ENCODE results near the gene ATP2B3.

Gene ATP2B3

DNA sequence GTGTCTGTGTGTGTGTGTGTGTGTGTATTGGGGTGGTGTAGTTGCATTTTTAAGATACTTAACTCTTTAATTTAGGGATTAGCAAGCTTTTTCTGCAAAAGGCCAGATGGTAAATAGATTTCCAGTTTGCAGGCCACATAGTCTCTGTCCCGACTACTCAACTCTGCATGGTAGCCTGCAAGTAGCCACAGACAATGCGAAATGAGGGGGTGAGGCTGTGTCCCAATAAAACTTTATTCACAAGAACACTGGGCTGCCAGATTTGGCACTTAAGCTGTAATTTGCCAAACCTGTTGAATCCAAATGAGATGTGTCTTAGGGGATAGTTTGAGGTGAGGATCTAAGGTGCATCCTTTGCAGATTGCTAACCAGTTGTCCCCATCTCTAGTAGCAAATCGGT lies 6.8 kb downstream of the ATP2B3 start:
- TF ChIP-seq GATA2 (IDR thresholded peaks at IDR 0.05; ENCODE audit: low read depth, low read length) (no peak), GATA3 (IDR thresholded peaks at IDR 0.05; ENCODE audit: low read depth, low read length) (no peak)

GRCh38 chrX:153525451-153525850 lies 8.0 kb downstream of the ATP2B3 start:
- TF ChIP-seq GATA3 (IDR thresholded peaks at IDR 0.05; ENCODE audit: low read depth, low read length) (no peak), GATA2 (IDR thresholded peaks at IDR 0.05; ENCODE audit: low read depth, low read length) (no peak)

- TF ChIP-seq GATA2 (IDR thresholded peaks at IDR 0.05; ENCODE audit: low read depth, low read length) (peak; percentile 95), GATA3 (IDR thresholded peaks at IDR 0.05; ENCODE audit: low read depth, low read length) (no peak; the same call in 1 of the 2 replicates)
Observed at GRCh38 chrX:153526042-153526441, 8.6 kb downstream of the ATP2B3 start.

DNA sequence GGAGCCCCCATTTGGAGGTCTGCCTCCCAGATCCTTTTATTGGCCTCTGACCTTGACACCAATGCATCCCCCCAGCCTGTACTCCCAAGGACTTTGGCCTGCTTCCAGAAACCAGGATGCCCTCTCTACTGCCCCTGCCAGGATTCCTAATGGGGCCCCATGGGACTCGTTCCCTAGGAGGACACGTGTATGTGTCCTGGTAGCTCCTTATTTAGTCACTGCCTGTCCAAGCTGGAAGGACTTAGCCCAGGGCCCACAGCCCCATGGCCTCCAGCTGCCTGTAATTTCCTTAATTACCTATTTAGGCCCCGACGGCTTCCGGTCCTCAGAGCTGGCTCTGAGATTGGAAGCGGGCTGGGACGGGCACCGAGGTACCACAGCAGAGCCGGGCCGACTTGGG lies 9.4 kb downstream of the ATP2B3 start:
- TF ChIP-seq GATA2 (IDR thresholded peaks at IDR 0.05; ENCODE audit: low read depth, low read length) (no peak), GATA3 (IDR thresholded peaks at IDR 0.05; ENCODE audit: low read depth, low read length) (no peak)

DNA sequence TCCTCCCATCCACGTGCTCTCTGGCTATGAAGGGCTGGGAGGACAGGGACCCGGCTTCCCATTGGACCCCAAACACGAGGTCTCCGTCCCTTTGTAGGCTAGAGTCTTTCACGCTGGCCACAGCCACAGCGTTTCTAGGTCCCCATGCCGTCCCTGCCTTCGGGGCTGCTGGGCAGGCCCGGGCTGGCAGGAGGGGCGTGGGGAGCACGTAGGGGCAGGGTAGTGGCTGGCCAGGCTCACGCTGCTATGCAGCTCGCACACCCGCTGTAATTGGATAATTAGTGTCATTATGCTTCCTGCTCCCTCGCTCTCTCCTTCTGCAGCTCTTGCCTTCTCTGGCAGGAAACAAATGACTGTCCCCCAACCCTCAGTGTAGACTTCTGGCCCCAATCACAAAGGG lies 9.8 kb downstream of the ATP2B3 start:
- no peak for TF ChIP-seq GATA2 (IDR thresholded peaks at IDR 0.05; ENCODE audit: low read depth, low read length)

DNA sequence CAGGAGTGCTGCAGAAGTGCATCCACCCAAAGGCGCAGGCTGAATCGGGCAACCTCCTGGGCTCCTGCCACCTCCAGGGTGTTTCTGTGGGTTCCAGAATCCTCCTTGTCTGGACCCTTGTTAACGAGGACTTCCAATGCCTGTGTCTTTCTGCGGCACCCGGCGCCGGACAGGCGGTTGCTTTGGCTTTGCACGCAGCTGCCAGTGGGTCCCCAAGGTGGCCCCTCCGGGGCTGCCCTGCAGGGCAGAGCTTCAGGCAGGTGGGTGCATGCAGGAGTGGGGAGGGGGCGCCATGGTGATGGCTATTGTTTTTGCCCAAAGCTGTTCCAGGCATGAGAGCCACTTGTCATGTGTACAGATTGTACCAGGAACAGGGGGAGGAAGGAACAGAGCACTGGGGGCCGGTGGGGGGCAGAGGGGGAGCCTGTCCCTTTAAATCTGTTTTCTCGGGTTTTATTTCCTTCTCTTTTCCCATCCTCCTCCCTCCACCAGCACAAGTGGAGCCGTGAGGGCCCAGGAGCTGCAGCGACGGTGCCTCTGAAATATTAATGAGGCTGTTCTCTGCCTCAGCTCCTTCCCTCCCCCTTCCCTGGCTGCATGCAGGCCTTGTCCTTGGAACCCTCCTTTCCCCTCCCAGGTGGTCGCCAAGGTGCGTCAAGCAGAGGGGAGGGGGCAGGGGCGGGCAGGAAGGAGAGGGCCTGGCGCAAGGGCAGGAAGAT lies 13.1 kb downstream of the ATP2B3 start:
- TF ChIP-seq GATA2 (IDR thresholded peaks at IDR 0.05; ENCODE audit: low read depth, low read length), result no peak
- TF ChIP-seq GATA3 (IDR thresholded peaks at IDR 0.05; ENCODE audit: low read depth, low read length), result no peak

DNA sequence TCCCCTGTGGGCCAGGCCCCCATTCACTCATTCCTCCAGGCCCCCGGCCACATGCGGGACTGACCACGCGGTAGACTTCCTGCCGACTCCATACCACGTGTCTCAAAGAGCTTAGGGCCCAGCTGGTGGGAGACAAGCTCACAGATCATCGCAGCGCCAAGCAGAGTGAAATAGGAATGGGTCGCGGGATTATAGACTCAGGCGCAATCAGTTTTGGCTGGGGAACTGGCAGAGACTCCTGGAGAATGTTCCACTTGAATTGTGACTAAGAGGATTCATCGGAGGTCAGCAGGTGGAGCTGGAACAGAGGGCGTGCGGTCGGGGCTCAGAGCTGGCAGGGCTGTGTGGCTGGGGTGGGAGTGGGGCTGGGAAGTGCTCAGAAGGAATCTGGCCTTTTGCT lies 15.6 kb downstream of the ATP2B3 start:
- TF ChIP-seq GATA2 (IDR thresholded peaks at IDR 0.05; ENCODE audit: low read depth, low read length) (no peak), GATA3 (IDR thresholded peaks at IDR 0.05; ENCODE audit: low read depth, low read length) (no peak)

GRCh38 chrX:153537080-153537479 lies 19.6 kb downstream of the ATP2B3 start:
- no peak for TF ChIP-seq GATA3 (IDR thresholded peaks at IDR 0.05; ENCODE audit: low read depth, low read length)
- TF ChIP-seq GATA2 (IDR thresholded peaks at IDR 0.05; ENCODE audit: low read depth, low read length), result peak; percentile 56; the same call in 1 of the 2 replicates

GRCh38 chrX:153537526-153538295 lies 20.3 kb downstream of the ATP2B3 start:
- TF ChIP-seq GATA3 (IDR thresholded peaks at IDR 0.05; ENCODE audit: low read depth, low read length) (no peak), GATA2 (IDR thresholded peaks at IDR 0.05; ENCODE audit: low read depth, low read length) (no peak)

DNA sequence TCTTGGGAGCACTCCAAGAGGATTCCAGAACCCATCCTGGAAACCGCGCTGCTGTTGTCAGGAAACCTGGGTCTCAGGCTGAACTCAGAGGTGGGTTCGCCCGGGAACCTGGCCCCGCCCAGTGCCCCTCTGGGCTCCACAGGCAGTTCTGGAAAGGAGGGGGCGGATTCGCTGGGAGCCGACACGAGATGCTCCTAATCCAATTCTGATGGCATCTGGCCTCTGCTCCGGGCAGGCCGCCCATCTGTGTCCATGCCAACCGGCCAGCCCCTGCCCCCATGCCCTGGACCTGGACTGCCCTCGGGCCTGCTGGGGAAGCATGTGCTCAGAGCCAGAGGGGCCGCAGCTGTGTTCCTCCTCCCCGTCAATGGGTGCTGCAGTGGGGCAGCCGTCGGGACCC lies 21.0 kb downstream of the ATP2B3 start:
- TF ChIP-seq GATA2 (IDR thresholded peaks at IDR 0.05; ENCODE audit: low read depth, low read length), result peak; percentile 40; the same call in 1 of the 2 replicates
- no peak for TF ChIP-seq GATA3 (IDR thresholded peaks at IDR 0.05; ENCODE audit: low read depth, low read length)

DNA sequence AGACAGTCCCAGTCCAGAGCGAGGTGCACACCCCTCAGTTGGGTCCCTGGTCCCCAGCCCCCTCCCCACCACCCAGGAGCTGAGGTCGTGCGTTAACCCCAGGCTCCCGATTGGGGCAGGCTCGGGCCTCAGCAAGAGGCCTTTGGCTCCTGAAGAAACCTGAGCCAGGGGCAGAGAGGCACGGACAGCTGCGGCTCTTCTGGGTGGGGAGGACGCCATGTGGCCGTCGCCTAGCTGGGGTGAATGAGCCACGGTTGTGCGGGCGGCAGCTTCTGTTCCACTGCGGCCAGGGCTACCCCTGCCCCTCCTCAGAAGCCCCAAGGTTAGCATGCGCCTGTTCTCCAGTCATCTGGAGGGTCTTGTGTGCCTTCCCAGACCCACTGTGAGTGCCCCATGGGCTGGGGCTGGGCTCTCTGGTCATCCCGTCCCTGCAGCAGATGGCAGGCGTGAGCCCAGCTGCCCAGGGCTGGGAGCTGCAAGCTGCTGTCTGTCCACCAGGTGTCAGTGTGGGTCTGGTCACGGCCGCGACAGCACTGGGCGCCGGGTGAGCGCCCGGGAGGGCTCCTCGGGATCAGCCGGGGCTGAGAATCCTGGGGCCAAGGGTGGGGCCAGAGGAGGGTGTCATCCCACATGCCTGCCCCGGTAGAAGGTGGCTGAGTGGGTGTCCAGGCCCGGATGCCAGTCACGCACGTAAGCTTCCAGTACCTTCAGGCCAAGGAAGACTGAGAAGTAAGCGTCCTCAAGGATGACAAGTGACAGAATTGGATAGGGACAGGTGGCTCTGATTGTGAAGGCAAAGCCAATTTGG lies 21.9 kb downstream of the ATP2B3 start:
- TF ChIP-seq GATA2 (IDR thresholded peaks at IDR 0.05; ENCODE audit: low read depth, low read length) (no peak), GATA3 (IDR thresholded peaks at IDR 0.05; ENCODE audit: low read depth, low read length) (no peak)

- no peak for TF ChIP-seq GATA3 (IDR thresholded peaks at IDR 0.05; ENCODE audit: low read depth, low read length)
- no peak for TF ChIP-seq GATA2 (IDR thresholded peaks at IDR 0.05; ENCODE audit: low read depth, low read length)
Observed at GRCh38 chrX:153539979-153540358, 22.5 kb downstream of the ATP2B3 start.

- TF ChIP-seq GATA3 (IDR thresholded peaks at IDR 0.05; ENCODE audit: low read depth, low read length), result no peak
- TF ChIP-seq GATA2 (IDR thresholded peaks at IDR 0.05; ENCODE audit: low read depth, low read length), result no peak
Observed at GRCh38 chrX:153544727-153545126, 27.3 kb downstream of the ATP2B3 start.

DNA sequence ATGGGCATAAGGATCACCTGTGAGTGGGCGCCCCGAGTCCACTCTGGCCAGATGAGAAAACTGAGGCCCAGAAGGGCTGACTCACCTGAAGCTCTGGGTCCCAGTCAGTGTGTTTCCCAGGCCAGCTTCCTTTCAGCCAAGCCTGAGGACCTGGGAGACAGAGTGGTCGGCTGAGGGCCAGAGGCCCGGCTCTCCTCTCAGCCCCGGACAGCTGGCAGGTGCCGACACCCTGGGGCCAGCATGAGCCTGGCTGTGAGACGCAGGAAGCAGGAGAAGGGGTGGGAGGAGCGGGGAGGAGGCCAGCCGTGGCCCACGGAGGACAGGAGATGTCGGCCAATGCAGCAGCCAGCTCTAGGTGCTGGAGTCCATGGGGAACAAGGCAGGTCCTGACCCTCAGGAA lies 28.9 kb downstream of the ATP2B3 start:
- TF ChIP-seq GATA3 (IDR thresholded peaks at IDR 0.05; ENCODE audit: low read depth, low read length) (no peak), GATA2 (IDR thresholded peaks at IDR 0.05; ENCODE audit: low read depth, low read length) (no peak)
